Measurements from ENCODE around the gene SLC4A2. TPM values are rescaled to one million over a fixed set of nuclear protein-coding genes. Genes with fewer than 3 reads are reported as not detected.

SLC4A2 gene
- total RNA-seq, 1 donor from 2014 or later, result 99.4 TPM

DNA sequence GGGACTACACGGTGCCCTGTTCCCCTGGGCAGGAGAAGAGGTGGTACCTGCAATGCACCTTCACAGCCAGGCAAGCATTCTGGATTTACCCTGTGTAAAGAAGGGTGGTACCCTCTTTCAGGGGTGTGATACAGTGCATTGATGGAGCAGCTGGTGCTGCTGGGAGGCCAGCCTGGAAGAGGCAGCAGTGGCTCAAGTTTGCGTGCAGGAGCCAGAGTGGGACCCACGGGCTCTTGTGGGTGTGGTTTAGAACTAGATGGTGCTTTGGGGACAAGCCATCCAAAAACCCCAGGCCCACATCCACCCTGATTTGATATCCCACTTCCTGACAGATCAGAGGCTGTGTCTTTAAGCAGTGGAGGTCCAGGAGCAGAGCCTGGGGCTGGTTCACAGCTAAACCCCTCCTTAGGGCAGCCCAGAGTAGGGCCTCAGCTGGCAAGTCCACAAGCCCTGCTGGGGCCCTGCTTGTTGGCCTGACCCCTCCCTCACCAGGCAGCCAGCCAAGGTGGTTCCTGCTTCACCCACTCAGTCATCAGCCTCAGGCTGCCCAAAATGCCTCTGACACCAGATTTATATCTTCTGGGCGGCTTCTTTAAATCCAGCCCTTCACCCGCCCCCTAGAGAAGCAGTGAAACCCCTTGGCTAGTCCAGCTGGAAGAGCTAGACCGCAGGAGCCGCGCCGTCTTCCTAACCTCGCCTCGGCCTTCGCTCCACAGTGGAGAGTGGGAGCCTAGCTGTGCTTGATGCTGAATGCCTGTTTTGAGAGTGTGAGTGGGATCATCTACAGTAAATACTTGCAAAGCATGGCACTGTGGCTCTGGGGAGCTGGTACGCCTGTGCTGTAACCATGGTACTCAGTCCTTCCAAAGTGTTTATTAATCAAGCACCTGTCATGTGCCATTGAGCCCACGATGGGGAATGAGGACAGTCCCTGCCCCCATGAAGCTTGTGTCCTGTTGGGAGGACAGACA lies 12.5 kb upstream of the SLC4A2 start:
- Mint-ChIP-seq H3K36me3 (ENCODE audit: unreplicated experiment) (no peaks in the 10 kb centered on the region), H3K9me3 (ENCODE audit: unreplicated experiment) (peaks cover 3% of the 10 kb centered on the region), H3K4me3 (ENCODE audit: unreplicated experiment) (no peak overlapping the region), H3K27me3 (ENCODE audit: unreplicated experiment) (peaks cover 10% of the 10 kb centered on the region), H3K27ac (ENCODE audit: unreplicated experiment) (no peak overlapping the region), H3K4me1 (ENCODE audit: low read depth, unreplicated experiment) (peaks cover 10% of the 10 kb centered on the region)
- TF ChIP-seq, protein P1, sequence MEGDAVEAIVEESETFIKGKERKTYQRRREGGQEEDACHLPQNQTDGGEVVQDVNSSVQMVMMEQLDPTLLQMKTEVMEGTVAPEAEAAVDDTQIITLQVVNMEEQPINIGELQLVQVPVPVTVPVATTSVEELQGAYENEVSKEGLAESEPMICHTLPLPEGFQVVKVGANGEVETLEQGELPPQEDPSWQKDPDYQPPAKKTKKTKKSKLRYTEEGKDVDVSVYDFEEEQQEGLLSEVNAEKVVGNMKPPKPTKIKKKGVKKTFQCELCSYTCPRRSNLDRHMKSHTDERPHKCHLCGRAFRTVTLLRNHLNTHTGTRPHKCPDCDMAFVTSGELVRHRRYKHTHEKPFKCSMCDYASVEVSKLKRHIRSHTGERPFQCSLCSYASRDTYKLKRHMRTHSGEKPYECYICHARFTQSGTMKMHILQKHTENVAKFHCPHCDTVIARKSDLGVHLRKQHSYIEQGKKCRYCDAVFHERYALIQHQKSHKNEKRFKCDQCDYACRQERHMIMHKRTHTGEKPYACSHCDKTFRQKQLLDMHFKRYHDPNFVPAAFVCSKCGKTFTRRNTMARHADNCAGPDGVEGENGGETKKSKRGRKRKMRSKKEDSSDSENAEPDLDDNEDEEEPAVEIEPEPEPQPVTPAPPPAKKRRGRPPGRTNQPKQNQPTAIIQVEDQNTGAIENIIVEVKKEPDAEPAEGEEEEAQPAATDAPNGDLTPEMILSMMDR (IDR thresholded peaks at IDR 0.05; ENCODE audit: partially characterized antibody, unreplicated experiment), result no peak
- DNase-seq, result no peak

DNA sequence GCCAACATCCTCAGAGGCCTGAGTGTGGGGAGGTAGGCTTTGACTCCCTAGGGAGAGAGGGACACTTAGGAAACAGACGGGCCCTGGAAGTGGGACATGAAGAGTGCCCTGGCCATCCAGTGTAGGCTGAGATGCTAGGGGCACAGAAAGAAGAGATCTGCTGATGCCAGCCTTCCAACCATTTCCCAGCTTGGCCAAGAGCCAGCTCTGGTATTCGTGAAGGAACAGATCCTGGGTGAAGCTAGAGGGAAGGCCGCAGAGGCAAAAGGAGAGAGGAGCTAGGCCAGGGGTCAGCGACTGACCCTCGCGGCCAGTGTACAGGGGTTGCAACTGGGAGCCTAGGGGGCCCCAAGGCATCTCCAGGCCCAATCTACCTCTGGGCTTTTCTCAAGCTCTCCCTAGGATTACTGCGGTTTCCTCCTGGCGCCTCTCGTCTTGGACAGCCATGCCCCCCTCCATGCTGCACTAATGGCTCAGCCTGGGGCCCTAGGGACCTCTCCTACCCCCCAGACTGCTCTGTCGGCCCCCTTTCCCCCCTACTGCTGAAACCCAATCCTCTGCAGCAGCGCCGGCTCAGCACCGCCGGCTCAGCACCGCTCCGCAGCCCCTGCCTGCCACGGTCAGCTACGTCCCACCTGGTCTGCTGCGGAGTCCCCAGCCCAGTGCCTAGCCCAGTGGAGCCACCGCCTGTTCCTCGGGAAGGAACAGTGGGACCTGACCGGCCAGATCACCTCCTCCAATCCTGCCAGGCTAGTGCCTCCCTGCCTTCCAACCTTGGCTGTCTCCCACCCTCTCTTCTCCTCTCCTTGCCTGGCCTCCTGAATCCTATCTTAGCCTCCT lies 11.2 kb upstream of the SLC4A2 start, which contains the start of gene ASIC3:
Gene ASIC3, plus strand, starts transcription at position 556 of the 840 bp plus-strand sequence. CDS start 355 bp downstream, outside the sequence.
- Mint-ChIP-seq H3K9me3 (ENCODE audit: unreplicated experiment) (peaks cover 3% of the 10 kb centered on the region), H3K36me3 (ENCODE audit: unreplicated experiment) (peaks cover 5% of the 10 kb centered on the region), H3K27me3 (ENCODE audit: unreplicated experiment) (peaks cover 8% of the 10 kb centered on the region), H3K27ac (ENCODE audit: unreplicated experiment) (no peak within 1 kb of the TSS), H3K4me3 (ENCODE audit: unreplicated experiment) (peak within 1 kb of the TSS; percentile 16), H3K4me1 (ENCODE audit: low read depth, unreplicated experiment) (peaks cover 10% of the 10 kb centered on the region)
- no peak for DNase-seq
- TF ChIP-seq, protein P1 (IDR thresholded peaks at IDR 0.05; ENCODE audit: partially characterized antibody, unreplicated experiment), result no peak

- Mint-ChIP-seq H3K36me3 (ENCODE audit: unreplicated experiment) (peaks cover 5% of the 10 kb centered on the region), H3K4me1 (ENCODE audit: low read depth, unreplicated experiment) (peaks cover 10% of the 10 kb centered on the region), H3K4me3 (ENCODE audit: unreplicated experiment) (no peak overlapping the region), H3K27me3 (ENCODE audit: unreplicated experiment) (peaks cover 8% of the 10 kb centered on the region), H3K27ac (ENCODE audit: unreplicated experiment) (no peak overlapping the region), H3K9me3 (ENCODE audit: unreplicated experiment) (peaks cover 3% of the 10 kb centered on the region)
- TF ChIP-seq, protein P1 (IDR thresholded peaks at IDR 0.05; ENCODE audit: partially characterized antibody, unreplicated experiment), result no peak
- DNase-seq, result no peak
These were observed 10.4 kb upstream of the SLC4A2 start for GRCh38 chr7:151048911-151049463.

GRCh38 chr7:151051108-151051507 lies 8.3 kb upstream of the SLC4A2 start:
- peaks cover 7% of the 10 kb centered on the region for H3K4me1 Mint-ChIP-seq (ENCODE audit: low read depth, unreplicated experiment)
- peaks cover 5% of the 10 kb centered on the region for H3K36me3 Mint-ChIP-seq (ENCODE audit: unreplicated experiment)
- no peak overlapping the region for H3K4me3 Mint-ChIP-seq (ENCODE audit: unreplicated experiment)
- no peak overlapping the region for H3K27ac Mint-ChIP-seq (ENCODE audit: unreplicated experiment)
- peak; percentile 62 for DNase-seq
- peaks cover 8% of the 10 kb centered on the region for H3K27me3 Mint-ChIP-seq (ENCODE audit: unreplicated experiment)
- peaks cover 2% of the 10 kb centered on the region for H3K9me3 Mint-ChIP-seq (ENCODE audit: unreplicated experiment)
- TF ChIP-seq, protein P1 (IDR thresholded peaks at IDR 0.05; ENCODE audit: partially characterized antibody, unreplicated experiment), result no peak

Measured in glutamatergic neuron (in vitro differentiated cells).